Naive B cell (primary cell): ENCODE measurements around the gene TOPBP1. TPM values are rescaled to one million over a fixed set of nuclear protein-coding genes. Genes with fewer than 3 reads are reported as not detected.

ENCODE experiments used
- ATAC-seq, 2 donors: fragments of 150-1000 bp; cut with Tn5 transposase; 2 replicates each; pipeline ENCODE4 v1.10.0; 2021; ENCODE audit warnings: low read depth in 2 of 2, mild to moderate bottlenecking in 2 of 2, moderate library complexity in 2 of 2
- DNase-seq: peaks from one replicate; pipeline ENCODE4 v3.0.0; 2022
- H3K27ac Mint-ChIP-seq, 6 donors: one replicate each; pipeline ENCODE4 v1.8.0; 2020 to 2022; ENCODE audit warnings: mild to moderate bottlenecking in 6 of 6, mixed read lengths in 6 of 6, moderate library complexity in 5 of 6, inconsistent platforms in 2 of 6
- H3K27me3 Mint-ChIP-seq, 3 donors: one replicate each; pipeline ENCODE4 v1.8.0; 2021 to 2022; ENCODE audit warnings: mixed read lengths in 3 of 3, mild to moderate bottlenecking in 1 of 3
- H3K36me3 Mint-ChIP-seq, 2 donors: one replicate each; pipeline ENCODE4 v1.8.0; 2020 to 2022; ENCODE audit warnings: mixed read lengths in 2 of 2, inconsistent platforms in 1 of 2, mild to moderate bottlenecking in 1 of 2
- H3K4me1 Mint-ChIP-seq, 3 donors: one replicate each; pipeline ENCODE4 v1.8.0; 2020 to 2022; ENCODE audit warnings: mixed read lengths in 3 of 3, inconsistent platforms in 1 of 3, mild to moderate bottlenecking in 1 of 3, moderate library complexity in 1 of 3
- H3K4me3 Mint-ChIP-seq, 8 donors: one replicate each; pipeline ENCODE4 v1.8.0; 2020 to 2022; ENCODE audit warnings: mild to moderate bottlenecking in 8 of 8, mixed read lengths in 8 of 8, moderate library complexity in 8 of 8, inconsistent platforms in 2 of 8
- H3K9me3 Mint-ChIP-seq, 7 donors: one replicate each; pipeline ENCODE4 v1.8.0; 2020 to 2022; ENCODE audit warnings: mixed read lengths in 7 of 7, mild to moderate bottlenecking in 5 of 7, inconsistent platforms in 2 of 7, moderate library complexity in 1 of 7
- polyA plus RNA-seq, 6 donors: library from polyadenylated mRNA; unstranded; fragments of 300-500 nt; fragmentation: Illumina TruSeq; gene quantifications; one replicate each; pipeline ENCODE4 v1.2.3, GENCODE V29; 2021; ENCODE audit warnings: low read depth in 6 of 6

The TOPBP1 gene
- polyA plus RNA-seq, 6 donors from 2014 or later = 1.6 to 20.8 (median 11.9) TPM

- Mint-ChIP-seq H3K9me3 (no peaks in the 10 kb centered on the region), H3K4me1 (no peaks in the 10 kb centered on the region), H3K36me3 (peaks cover 19 to 22% of the 10 kb centered on the region in 2 donors), H3K4me3 (no peak overlapping the region), H3K27ac (no peak overlapping the region), H3K27me3 (no peaks in the 10 kb centered on the region)
- ATAC-seq (no peak), DNase-seq (no peak)
Observed at GRCh38 chr3:133627789-133628188, 34.0 kb downstream of the TOPBP1 start.

GRCh38 chr3:133620066-133620784 is 41.5 kb downstream of the TOPBP1 start:
- Mint-ChIP-seq H3K36me3 (peaks cover 21 to 27% of the 10 kb centered on the region in 2 donors), H3K4me1 (peaks cover 12 to 14% (median 14%) of the 10 kb centered on the region in 3 donors), H3K27ac (peak overlapping the region; percentile 3 to 89 (median 76)), H3K9me3 (no peaks in the 10 kb centered on the region), H3K4me3 (no peak overlapping the region), H3K27me3 (no peaks in the 10 kb centered on the region)
- DNase-seq (peak; percentile 46), ATAC-seq (peak; percentile 98 to 99)

- DNase-seq (no peak), ATAC-seq (no peak)
- H3K9me3 Mint-ChIP-seq = no peaks in the 10 kb centered on the region
- H3K4me3 Mint-ChIP-seq = no peak overlapping the region
- no peaks in the 10 kb centered on the region for H3K4me1 Mint-ChIP-seq
- H3K27me3 Mint-ChIP-seq = no peaks in the 10 kb centered on the region
- no peak overlapping the region for H3K27ac Mint-ChIP-seq
- H3K36me3 Mint-ChIP-seq = peaks cover 24 to 46% of the 10 kb centered on the region in 2 donors
Observed at GRCh38 chr3:133611534-133611933, 50.2 kb downstream of the TOPBP1 start.

GRCh38 chr3:133610031-133610430 is 51.7 kb downstream of the TOPBP1 start:
- H3K27me3 Mint-ChIP-seq = no peaks in the 10 kb centered on the region

GRCh38 chr3:133608388-133608787 is 53.4 kb downstream of the TOPBP1 start:
- Mint-ChIP-seq H3K27ac (no peak overlapping the region), H3K36me3 (peaks cover 21 to 44% of the 10 kb centered on the region in 2 donors), H3K4me1 (no peaks in the 10 kb centered on the region), H3K27me3 (no peaks in the 10 kb centered on the region), H3K4me3 (no peak overlapping the region), H3K9me3 (no peaks in the 10 kb centered on the region)
- ATAC-seq = no peak
- no peak for DNase-seq

More at GRCh38 chr3:133610031-133610430, 51.7 kb downstream of the TOPBP1 start:
- DNase-seq = no peak
- Mint-ChIP-seq H3K4me1 (no peaks in the 10 kb centered on the region), H3K9me3 (no peaks in the 10 kb centered on the region), H3K4me3 (no peak overlapping the region), H3K36me3 (peaks cover 24 to 44% of the 10 kb centered on the region in 2 donors), H3K27ac (no peak overlapping the region)
- no peak for ATAC-seq

GRCh38 chr3:133607816-133608215 is 53.9 kb downstream of the TOPBP1 start:
- Mint-ChIP-seq H3K36me3 (peaks cover 16 to 45% of the 10 kb centered on the region in 2 donors), H3K4me3 (no peak overlapping the region), H3K27ac (no peak overlapping the region), H3K4me1 (peaks cover 0 to 4% (median 0%) of the 10 kb centered on the region in 3 donors), H3K27me3 (no peaks in the 10 kb centered on the region), H3K9me3 (no peaks in the 10 kb centered on the region)
- no peak for ATAC-seq
- no peak for DNase-seq

- no peak for ATAC-seq
- Mint-ChIP-seq H3K27ac (no peak overlapping the region), H3K36me3 (peaks cover 16 to 45% of the 10 kb centered on the region in 2 donors), H3K4me1 (peaks cover 0 to 4% (median 0%) of the 10 kb centered on the region in 3 donors), H3K4me3 (no peak overlapping the region), H3K27me3 (no peaks in the 10 kb centered on the region), H3K9me3 (no peaks in the 10 kb centered on the region)
- no peak for DNase-seq
Observed at GRCh38 chr3:133606902-133607301, 54.8 kb downstream of the TOPBP1 start.

- H3K36me3 Mint-ChIP-seq = peaks cover 16 to 45% of the 10 kb centered on the region in 2 donors
- ATAC-seq (no peak), DNase-seq (no peak)
- H3K9me3 Mint-ChIP-seq = no peaks in the 10 kb centered on the region
- H3K4me3 Mint-ChIP-seq = no peak overlapping the region
- H3K27me3 Mint-ChIP-seq = no peaks in the 10 kb centered on the region
- no peak overlapping the region for H3K27ac Mint-ChIP-seq
- H3K4me1 Mint-ChIP-seq = peaks cover 0 to 4% (median 0%) of the 10 kb centered on the region in 3 donors
Observed at GRCh38 chr3:133606342-133606741, 55.4 kb downstream of the TOPBP1 start.

GRCh38 chr3:133600572-133601081 is 61.1 kb downstream of the TOPBP1 start:
- H3K9me3 Mint-ChIP-seq = no peaks in the 10 kb centered on the region
- no peak overlapping the region for H3K27ac Mint-ChIP-seq
- no peak overlapping the region for H3K4me3 Mint-ChIP-seq
- no peaks in the 10 kb centered on the region for H3K27me3 Mint-ChIP-seq
- no peak for DNase-seq
- peaks cover 0 to 4% (median 0%) of the 10 kb centered on the region in 3 donors for H3K4me1 Mint-ChIP-seq
- no peak for ATAC-seq
- peaks cover 0 to 6% of the 10 kb centered on the region in 2 donors for H3K36me3 Mint-ChIP-seq

GRCh38 chr3:133599280-133599679 is 62.5 kb downstream of the TOPBP1 start:
- Mint-ChIP-seq H3K4me3 (no peak overlapping the region), H3K9me3 (no peaks in the 10 kb centered on the region), H3K27me3 (no peaks in the 10 kb centered on the region), H3K4me1 (peaks cover 0 to 4% (median 0%) of the 10 kb centered on the region in 3 donors), H3K27ac (peak overlapping the region in 1 of 6 donors; percentile 24), H3K36me3 (peaks cover 0 to 6% of the 10 kb centered on the region in 2 donors)
- ATAC-seq (no peak), DNase-seq (no peak)

GRCh38 chr3:133598405-133598804 is 63.3 kb downstream of the TOPBP1 start:
- Mint-ChIP-seq H3K36me3 (peaks cover 0 to 4% of the 10 kb centered on the region in 2 donors), H3K27me3 (no peaks in the 10 kb centered on the region), H3K27ac (peak overlapping the region in 1 of 6 donors; percentile 45), H3K4me1 (peaks cover 0 to 4% (median under 1%) of the 10 kb centered on the region in 3 donors), H3K4me3 (no peak overlapping the region), H3K9me3 (no peaks in the 10 kb centered on the region)
- ATAC-seq (no peak), DNase-seq (no peak)

- no peaks in the 10 kb centered on the region for H3K36me3 Mint-ChIP-seq
- no peak for ATAC-seq
- H3K27me3 Mint-ChIP-seq = no peaks in the 10 kb centered on the region
- no peaks in the 10 kb centered on the region for H3K9me3 Mint-ChIP-seq
- H3K4me3 Mint-ChIP-seq = no peak overlapping the region
- no peak for DNase-seq
- H3K27ac Mint-ChIP-seq = peak overlapping the region in 1 of 6 donors; percentile 12
- peaks cover 0 to 9% (median 6%) of the 10 kb centered on the region in 3 donors for H3K4me1 Mint-ChIP-seq
Observed at GRCh38 chr3:133595341-133595740, 66.4 kb downstream of the TOPBP1 start.

- H3K36me3 Mint-ChIP-seq = peaks cover 5 to 14% of the 10 kb centered on the region in 2 donors
- no peaks in the 10 kb centered on the region for H3K9me3 Mint-ChIP-seq
- H3K27ac Mint-ChIP-seq = peak overlapping the region in 1 of 6 donors; percentile 23
- H3K4me3 Mint-ChIP-seq = no peak overlapping the region
- no peak for ATAC-seq
- peaks cover 0 to 19% (median 13%) of the 10 kb centered on the region in 3 donors for H3K4me1 Mint-ChIP-seq
- H3K27me3 Mint-ChIP-seq = no peaks in the 10 kb centered on the region
- no peak for DNase-seq
Observed at GRCh38 chr3:133593243-133593642, 68.5 kb downstream of the TOPBP1 start.

- Mint-ChIP-seq H3K36me3 (peaks cover 9 to 15% of the 10 kb centered on the region in 2 donors), H3K4me1 (peaks cover 0 to 19% (median 13%) of the 10 kb centered on the region in 3 donors), H3K27ac (peak overlapping the region in 1 of 6 donors; percentile 19), H3K27me3 (no peaks in the 10 kb centered on the region), H3K4me3 (no peak overlapping the region), H3K9me3 (no peaks in the 10 kb centered on the region)
- no peak for ATAC-seq
- no peak for DNase-seq
Observed at GRCh38 chr3:133592843-133593242, 68.9 kb downstream of the TOPBP1 start.
